GM12891 (cell line): Measurements from ENCODE around the gene NASP.

Experiments
- PAX5 ChIP-seq: IDR thresholded peaks from 2 replicates; pipeline ENCODE4 v1.6.1; 2011; ENCODE audit warnings: low read length, moderate library complexity, mild to moderate bottlenecking; ENCODE audit not compliant: insufficient read depth, severe bottlenecking
- POLR2A ChIP-seq: IDR thresholded peaks from 2 replicates; pipeline ENCODE4 v1.6.1; 2011; ENCODE audit warnings: low read depth, low read length, control low read depth
- POLR2AphosphoS5 ChIP-seq: IDR thresholded peaks from 2 replicates; pipeline ENCODE4 v1.6.1; 2011; ENCODE audit warnings: low read depth, low read length, control low read depth
- POU2F2 ChIP-seq: IDR thresholded peaks from 2 replicates; pipeline ENCODE4 v1.6.1; 2011; ENCODE audit warnings: low read depth, mild to moderate bottlenecking, control low read depth, low read length, moderate library complexity
- SPI1 ChIP-seq: IDR thresholded peaks from 2 replicates; pipeline ENCODE4 v1.6.1; 2011; ENCODE audit warnings: low read depth, low read length, control low read depth
- TAF1 ChIP-seq: IDR thresholded peaks from 2 replicates; pipeline ENCODE4 v1.6.1; 2011; ENCODE audit warnings: low read depth, low read length, control low read depth

DNA sequence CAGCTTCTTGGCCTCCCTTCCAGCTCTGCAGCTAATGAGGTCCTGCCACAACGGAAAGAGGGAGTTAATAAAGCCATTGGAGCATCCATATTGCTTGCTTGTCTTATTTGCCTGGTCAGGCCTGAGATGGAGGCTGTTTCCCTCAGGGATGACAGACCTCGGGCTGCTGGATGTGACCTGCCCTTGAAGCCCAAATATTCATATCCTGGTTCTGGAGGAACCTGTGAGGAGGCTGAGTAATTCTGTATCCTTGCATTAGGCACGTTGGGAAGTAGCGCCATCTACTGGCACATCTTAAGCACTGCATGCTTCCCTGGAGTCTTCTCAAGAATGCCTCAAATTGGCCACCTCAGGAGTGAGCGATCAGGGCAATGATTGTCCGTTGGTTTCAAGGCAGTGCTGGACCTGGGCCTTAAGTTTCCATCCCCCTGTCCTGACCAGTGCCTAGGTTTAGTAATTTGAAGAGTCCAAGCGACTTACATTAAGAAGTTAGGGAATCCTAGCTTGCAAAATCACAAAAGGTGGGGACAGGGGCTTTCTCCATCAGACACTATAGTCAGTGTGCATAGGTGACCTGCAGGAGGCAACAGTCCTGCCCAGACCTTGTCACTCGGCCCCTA, 13.8 kb upstream of the NASP start:
- TF ChIP-seq TAF1, result no peak
- no peak for TF ChIP-seq SPI1
- no peak for TF ChIP-seq POLR2A
- TF ChIP-seq PAX5, result no peak
- no peak for TF ChIP-seq POLR2AphosphoS5
- TF ChIP-seq POU2F2, result 0 out of 2 replicates have a peak, but pooled peaks have one; percentile 8
